ENCODE measurements around the gene HECW1.

Gene HECW1

DNA sequence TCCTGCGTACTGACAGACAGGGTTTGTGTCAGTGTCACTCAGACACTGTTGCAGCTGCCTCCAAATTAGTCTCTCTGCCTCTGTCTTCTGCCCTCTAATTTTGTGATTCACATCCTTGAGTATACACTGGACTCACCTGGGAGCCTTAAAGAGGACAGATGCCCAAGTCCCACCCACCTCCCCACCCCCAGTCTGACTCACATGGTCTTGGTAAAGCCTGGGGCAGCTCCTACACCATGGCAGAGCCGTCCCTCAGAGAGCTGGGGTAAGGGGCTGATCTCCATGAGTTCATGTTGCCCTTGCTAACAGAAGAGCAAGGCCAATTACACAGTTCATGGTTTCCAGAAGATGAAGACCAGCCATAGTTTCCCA is 272.8 kb downstream of the HECW1 start:
- no peak overlapping the region for H3K9ac ChIP-seq (ENCODE audit: low read length)
- no peaks in the 10 kb centered on the region for H3K27me3 ChIP-seq (ENCODE audit: control insufficient read depth, insufficient read depth, low read length)
- no peak overlapping the region for H3K4me3 ChIP-seq (ENCODE audit: low read length)
- H3K36me3 ChIP-seq (ENCODE audit: control insufficient read depth, insufficient read depth, low read length): no peaks in the 10 kb centered on the region
- H3K27ac ChIP-seq (ENCODE audit: low read depth, low read length): no peak overlapping the region
- H3K4me1 ChIP-seq (ENCODE audit: control insufficient read depth, insufficient read depth, low read length): no peaks in the 10 kb centered on the region

GRCh38 chr7:43385856-43386255 is 273.4 kb downstream of the HECW1 start:
- H3K4me3 ChIP-seq (ENCODE audit: low read length): no peak overlapping the region
- H3K9ac ChIP-seq (ENCODE audit: low read length): no peak overlapping the region
- H3K27me3 ChIP-seq (ENCODE audit: control insufficient read depth, insufficient read depth, low read length): no peaks in the 10 kb centered on the region
- no peaks in the 10 kb centered on the region for H3K36me3 ChIP-seq (ENCODE audit: control insufficient read depth, insufficient read depth, low read length)
- H3K27ac ChIP-seq (ENCODE audit: low read depth, low read length): no peak overlapping the region
- H3K4me1 ChIP-seq (ENCODE audit: control insufficient read depth, insufficient read depth, low read length): no peaks in the 10 kb centered on the region

GRCh38 chr7:43387932-43388331 is 275.5 kb downstream of the HECW1 start:
- Histone ChIP-seq H3K4me3 (ENCODE audit: low read length) (no peak overlapping the region), H3K4me1 (ENCODE audit: control insufficient read depth, insufficient read depth, low read length) (peaks cover under 1% of the 10 kb centered on the region), H3K36me3 (ENCODE audit: control insufficient read depth, insufficient read depth, low read length) (no peaks in the 10 kb centered on the region), H3K9ac (ENCODE audit: low read length) (no peak overlapping the region), H3K27ac (ENCODE audit: low read depth, low read length) (no peak overlapping the region), H3K27me3 (ENCODE audit: control insufficient read depth, insufficient read depth, low read length) (no peaks in the 10 kb centered on the region)

GRCh38 chr7:43390576-43390975 is 278.1 kb downstream of the HECW1 start:
- H3K27ac ChIP-seq (ENCODE audit: low read depth, low read length): no peak overlapping the region
- H3K36me3 ChIP-seq (ENCODE audit: control insufficient read depth, insufficient read depth, low read length): no peaks in the 10 kb centered on the region
- H3K27me3 ChIP-seq (ENCODE audit: control insufficient read depth, insufficient read depth, low read length): no peaks in the 10 kb centered on the region
- H3K4me3 ChIP-seq (ENCODE audit: low read length): no peak overlapping the region
- H3K4me1 ChIP-seq (ENCODE audit: control insufficient read depth, insufficient read depth, low read length): peaks cover 6% of the 10 kb centered on the region
- H3K9ac ChIP-seq (ENCODE audit: low read length): no peak overlapping the region

DNA sequence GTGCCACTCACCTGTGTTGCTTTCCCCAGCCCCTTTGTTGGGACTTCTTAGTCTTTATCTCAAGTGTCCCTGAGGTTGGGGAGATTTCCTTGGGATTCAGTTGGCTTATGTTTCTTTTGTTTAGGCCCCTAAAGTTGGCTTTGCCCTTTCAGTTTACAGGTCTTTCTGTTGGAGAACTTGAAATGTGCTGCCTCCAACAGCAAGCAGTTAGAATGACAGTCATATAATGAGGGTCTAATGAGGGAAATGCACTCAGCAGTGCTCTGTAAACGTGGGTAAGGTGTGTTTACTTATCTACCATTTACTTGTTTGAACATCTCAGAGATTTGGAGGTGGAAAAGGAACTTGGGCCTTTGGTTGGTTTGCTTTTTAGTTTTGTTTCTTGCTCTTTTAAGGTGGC is 279.1 kb downstream of the HECW1 start:
- Histone ChIP-seq H3K4me3 (ENCODE audit: low read length) (no peak overlapping the region), H3K4me1 (ENCODE audit: control insufficient read depth, insufficient read depth, low read length) (peaks cover 6% of the 10 kb centered on the region), H3K27ac (ENCODE audit: low read depth, low read length) (no peak overlapping the region), H3K9ac (ENCODE audit: low read length) (no peak overlapping the region), H3K27me3 (ENCODE audit: control insufficient read depth, insufficient read depth, low read length) (no peaks in the 10 kb centered on the region), H3K36me3 (ENCODE audit: control insufficient read depth, insufficient read depth, low read length) (no peaks in the 10 kb centered on the region)

GRCh38 chr7:43392638-43393330 is 280.3 kb downstream of the HECW1 start:
- no peak overlapping the region for H3K9ac ChIP-seq (ENCODE audit: low read length)
- no peak overlapping the region for H3K27ac ChIP-seq (ENCODE audit: low read depth, low read length)
- H3K36me3 ChIP-seq (ENCODE audit: control insufficient read depth, insufficient read depth, low read length): no peaks in the 10 kb centered on the region
- no peaks in the 10 kb centered on the region for H3K27me3 ChIP-seq (ENCODE audit: control insufficient read depth, insufficient read depth, low read length)
- H3K4me3 ChIP-seq (ENCODE audit: low read length): no peak overlapping the region
- peaks cover 6% of the 10 kb centered on the region for H3K4me1 ChIP-seq (ENCODE audit: control insufficient read depth, insufficient read depth, low read length)

DNA sequence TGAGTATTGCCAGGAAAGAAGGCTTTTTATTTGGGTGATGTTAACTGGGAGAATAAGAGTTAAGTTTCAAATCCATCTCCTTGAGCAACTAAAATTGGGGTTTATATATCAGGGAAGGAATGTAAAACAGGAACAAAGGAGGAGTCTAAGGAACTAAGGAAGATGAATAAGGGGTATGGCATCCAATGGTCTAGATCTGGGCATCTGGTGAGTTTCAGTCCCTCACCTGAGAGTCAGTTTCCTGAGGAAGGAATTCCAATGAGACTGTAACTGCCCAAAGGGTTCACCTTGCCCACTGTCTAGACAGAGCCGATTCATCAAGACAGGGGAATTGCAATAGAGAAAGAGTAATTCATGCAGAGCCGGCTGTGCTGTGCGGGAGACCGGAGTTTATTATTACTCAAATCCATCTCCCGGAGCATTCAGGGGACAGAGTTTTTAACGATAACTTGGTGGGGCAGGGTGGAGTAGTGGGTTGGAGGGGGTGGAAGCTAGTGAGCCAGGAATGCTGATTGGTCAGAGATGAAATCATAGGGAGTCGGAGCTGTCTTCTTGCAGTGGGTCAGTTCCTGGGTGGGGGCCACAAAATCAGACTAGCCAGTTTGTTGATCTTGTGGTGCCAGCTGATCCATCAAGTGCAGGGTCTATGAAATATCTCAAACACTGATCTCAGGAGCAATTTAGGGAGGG is 282.1 kb downstream of the HECW1 start:
- Histone ChIP-seq H3K27ac (ENCODE audit: low read depth, low read length) (no peak overlapping the region), H3K4me3 (ENCODE audit: low read length) (no peak overlapping the region), H3K36me3 (ENCODE audit: control insufficient read depth, insufficient read depth, low read length) (no peaks in the 10 kb centered on the region)

GRCh38 chr7:43395351-43395750 is 282.9 kb downstream of the HECW1 start:
- Histone ChIP-seq H3K36me3 (ENCODE audit: control insufficient read depth, insufficient read depth, low read length) (no peaks in the 10 kb centered on the region), H3K27ac (ENCODE audit: low read depth, low read length) (no peak overlapping the region), H3K4me1 (ENCODE audit: control insufficient read depth, insufficient read depth, low read length) (peaks cover 6% of the 10 kb centered on the region), H3K4me3 (ENCODE audit: low read length) (no peak overlapping the region), H3K9ac (ENCODE audit: low read length) (no peak overlapping the region), H3K27me3 (ENCODE audit: control insufficient read depth, insufficient read depth, low read length) (no peaks in the 10 kb centered on the region)

More for the DNA sequence above, 282.1 kb downstream of the HECW1 start:
- peaks cover 6% of the 10 kb centered on the region for H3K4me1 ChIP-seq (ENCODE audit: control insufficient read depth, insufficient read depth, low read length)
- H3K9ac ChIP-seq (ENCODE audit: low read length): no peak overlapping the region
- no peaks in the 10 kb centered on the region for H3K27me3 ChIP-seq (ENCODE audit: control insufficient read depth, insufficient read depth, low read length)

GRCh38 chr7:43396187-43396740 is 283.8 kb downstream of the HECW1 start:
- Histone ChIP-seq H3K4me3 (ENCODE audit: low read length) (no peak overlapping the region), H3K4me1 (ENCODE audit: control insufficient read depth, insufficient read depth, low read length) (peaks cover 6% of the 10 kb centered on the region), H3K27me3 (ENCODE audit: control insufficient read depth, insufficient read depth, low read length) (no peaks in the 10 kb centered on the region), H3K9ac (ENCODE audit: low read length) (no peak overlapping the region), H3K27ac (ENCODE audit: low read depth, low read length) (no peak overlapping the region), H3K36me3 (ENCODE audit: control insufficient read depth, insufficient read depth, low read length) (no peaks in the 10 kb centered on the region)

DNA sequence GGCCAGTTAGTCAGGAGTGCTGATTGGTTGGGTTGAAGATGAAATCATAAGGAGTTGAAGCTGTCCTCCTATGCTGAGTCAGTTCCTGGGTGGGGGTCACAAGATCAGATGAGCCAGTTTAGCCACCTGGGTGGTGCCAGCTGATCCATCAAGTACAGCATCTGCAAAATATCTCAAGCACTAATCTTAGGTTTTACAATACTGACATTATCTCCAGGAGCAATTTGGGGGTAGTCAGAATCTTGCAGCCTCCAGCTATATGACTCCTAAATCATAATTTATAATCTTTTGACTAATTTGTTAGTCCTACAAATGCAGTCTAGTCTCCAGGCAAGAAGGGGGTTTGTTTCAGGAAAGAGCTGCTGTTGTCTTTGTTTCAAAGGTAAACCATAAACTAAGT is 286.4 kb downstream of the HECW1 start:
- Histone ChIP-seq H3K27me3 (ENCODE audit: control insufficient read depth, insufficient read depth, low read length) (no peaks in the 10 kb centered on the region), H3K9ac (ENCODE audit: low read length) (no peak overlapping the region), H3K27ac (ENCODE audit: low read depth, low read length) (no peak overlapping the region), H3K4me1 (ENCODE audit: control insufficient read depth, insufficient read depth, low read length) (no peaks in the 10 kb centered on the region), H3K4me3 (ENCODE audit: low read length) (no peak overlapping the region), H3K36me3 (ENCODE audit: control insufficient read depth, insufficient read depth, low read length) (no peaks in the 10 kb centered on the region)

DNA sequence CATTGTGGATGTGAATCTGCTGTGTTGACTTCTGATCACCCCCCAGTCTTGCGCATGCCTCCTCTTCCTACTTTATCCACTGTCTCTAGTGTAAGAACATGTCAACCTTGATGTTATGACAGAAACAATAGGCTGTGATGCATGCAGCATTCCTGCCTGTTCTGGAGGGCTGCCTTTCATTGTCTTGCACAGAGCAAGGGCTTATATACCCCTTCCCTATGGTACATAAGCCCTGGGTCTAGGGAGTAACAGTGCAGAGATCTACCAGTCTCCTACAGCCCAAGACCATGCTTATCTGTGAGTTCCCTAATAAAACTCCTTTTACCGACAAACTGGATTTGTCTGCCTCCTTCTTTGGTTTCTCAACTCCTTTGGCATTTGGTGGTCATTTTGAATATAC is 293.5 kb downstream of the HECW1 start:
- Histone ChIP-seq H3K4me3 (ENCODE audit: low read length) (no peak overlapping the region), H3K4me1 (ENCODE audit: control insufficient read depth, insufficient read depth, low read length) (no peaks in the 10 kb centered on the region), H3K27me3 (ENCODE audit: control insufficient read depth, insufficient read depth, low read length) (no peaks in the 10 kb centered on the region), H3K9ac (ENCODE audit: low read length) (no peak overlapping the region), H3K27ac (ENCODE audit: low read depth, low read length) (no peak overlapping the region), H3K36me3 (ENCODE audit: control insufficient read depth, insufficient read depth, low read length) (no peaks in the 10 kb centered on the region)

DNA sequence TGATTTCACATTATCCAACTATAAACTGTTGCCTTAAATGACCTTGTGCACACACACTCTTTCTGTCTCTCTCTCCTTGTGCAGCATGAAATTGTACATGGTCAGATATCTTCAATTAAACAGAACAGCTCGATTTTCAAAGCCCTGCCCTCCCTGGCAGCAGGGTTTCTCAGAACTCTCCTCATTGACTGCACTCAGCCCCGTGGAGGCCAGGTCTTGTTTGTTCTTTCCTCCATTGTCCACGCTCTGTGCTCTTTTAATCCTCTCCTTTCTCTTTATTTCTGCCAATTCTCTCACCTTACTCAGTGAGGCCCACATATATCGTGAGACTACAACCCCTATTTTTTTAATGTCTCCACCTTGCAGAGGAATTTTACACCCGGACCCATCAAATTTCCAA is 294.5 kb downstream of the HECW1 start:
- no peak overlapping the region for H3K9ac ChIP-seq (ENCODE audit: low read length)
- no peak overlapping the region for H3K4me3 ChIP-seq (ENCODE audit: low read length)
- no peaks in the 10 kb centered on the region for H3K4me1 ChIP-seq (ENCODE audit: control insufficient read depth, insufficient read depth, low read length)
- no peaks in the 10 kb centered on the region for H3K27me3 ChIP-seq (ENCODE audit: control insufficient read depth, insufficient read depth, low read length)
- H3K27ac ChIP-seq (ENCODE audit: low read depth, low read length): no peak overlapping the region
- no peaks in the 10 kb centered on the region for H3K36me3 ChIP-seq (ENCODE audit: control insufficient read depth, insufficient read depth, low read length)

GRCh38 chr7:43408981-43409380 is 296.5 kb downstream of the HECW1 start:
- Histone ChIP-seq H3K27me3 (ENCODE audit: control insufficient read depth, insufficient read depth, low read length) (no peaks in the 10 kb centered on the region), H3K9ac (ENCODE audit: low read length) (no peak overlapping the region), H3K27ac (ENCODE audit: low read depth, low read length) (no peak overlapping the region), H3K4me3 (ENCODE audit: low read length) (no peak overlapping the region), H3K36me3 (ENCODE audit: control insufficient read depth, insufficient read depth, low read length) (no peaks in the 10 kb centered on the region), H3K4me1 (ENCODE audit: control insufficient read depth, insufficient read depth, low read length) (no peaks in the 10 kb centered on the region)
